AG09319 (cell line): Measurements from ENCODE around the gene DUSP15.

Experiments used
- DNase-seq: peaks from one replicate; pipeline ENCODE4 v3.0.0-alpha.2; 2010; ENCODE audit warnings: low read depth; ENCODE audit errors: extremely low read depth
- CTCF ChIP-seq: IDR thresholded peaks from 2 replicates; pipeline ENCODE4 v1.5.1; 2011; ENCODE audit warnings: low read depth, mild to moderate bottlenecking, inconsistent platforms, low read length, moderate library complexity

Gene DUSP15

GRCh38 chr20:31846793-31847138 lies 23.6 kb downstream of the DUSP15 start:
- no peak for DNase-seq
- no peak for TF ChIP-seq CTCF

DNA sequence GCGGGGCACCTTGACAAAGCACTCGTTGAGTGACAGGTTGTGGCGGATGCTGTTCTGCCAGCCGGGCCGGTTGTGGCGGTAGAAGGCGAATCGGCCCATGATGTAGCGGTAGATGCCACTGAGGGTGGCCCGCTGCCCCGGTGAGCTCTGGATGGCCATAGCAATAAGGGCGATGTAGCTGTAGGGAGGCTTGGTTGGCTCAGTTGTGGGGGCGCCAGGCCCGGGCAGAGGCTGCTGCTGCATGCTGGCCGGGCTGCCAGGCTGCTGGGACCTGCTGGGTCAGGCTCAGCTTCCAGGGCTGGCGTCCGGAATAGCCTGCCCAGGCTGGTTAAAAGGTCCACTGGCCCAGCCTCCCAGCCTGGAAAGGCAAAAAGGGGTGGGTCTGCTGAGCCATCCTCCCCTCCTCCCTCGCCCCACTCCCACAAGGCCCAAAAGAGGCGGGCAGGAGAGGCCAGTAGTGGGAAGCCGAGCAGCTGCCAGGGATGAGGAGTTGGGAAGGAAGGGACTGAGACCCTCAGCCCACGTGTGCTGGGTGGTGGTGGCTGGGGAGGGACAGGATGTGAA lies 24.9 kb downstream of the DUSP15 start, which contains the start of gene FOXS1:
TSS of gene FOXS1 (minus strand) at position 305 of the 564 bp plus-strand sequence. CDS start at position 243, 62 bp downstream.
- no peak for TF ChIP-seq CTCF
- no peak for DNase-seq

DNA sequence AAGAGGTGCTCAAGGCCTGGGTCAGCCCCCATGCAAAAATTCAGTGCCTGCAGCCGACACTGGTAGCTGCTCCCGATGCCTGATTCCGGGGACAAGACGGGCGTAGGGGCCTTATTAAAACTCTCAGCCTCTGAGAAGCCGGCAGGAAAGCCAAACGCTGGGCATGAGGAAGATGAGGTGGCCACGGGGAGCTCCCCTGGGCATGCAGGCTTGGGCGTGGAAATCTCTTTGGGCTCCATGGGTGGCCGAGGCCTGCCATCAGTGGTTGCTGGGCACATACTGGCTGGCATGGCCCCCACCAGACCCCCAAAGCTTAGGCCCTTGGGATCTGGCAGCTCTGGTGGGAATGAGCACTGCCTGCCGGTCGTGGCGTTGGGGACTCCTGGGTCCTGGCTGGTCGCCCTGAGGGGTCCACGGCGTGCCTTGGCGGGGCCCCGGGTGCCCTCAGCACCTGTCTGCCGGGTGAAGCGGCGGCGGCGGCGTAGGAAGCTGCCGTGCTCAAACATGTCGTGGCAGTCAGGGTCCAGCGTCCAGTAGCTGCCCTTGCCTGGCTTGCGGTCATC lies 25.5 kb downstream of the DUSP15 start:
- no peak for DNase-seq
- no peak for TF ChIP-seq CTCF

GRCh38 chr20:31843881-31844280 lies 26.4 kb downstream of the DUSP15 start:
- no peak for DNase-seq
- no peak for TF ChIP-seq CTCF

DNA sequence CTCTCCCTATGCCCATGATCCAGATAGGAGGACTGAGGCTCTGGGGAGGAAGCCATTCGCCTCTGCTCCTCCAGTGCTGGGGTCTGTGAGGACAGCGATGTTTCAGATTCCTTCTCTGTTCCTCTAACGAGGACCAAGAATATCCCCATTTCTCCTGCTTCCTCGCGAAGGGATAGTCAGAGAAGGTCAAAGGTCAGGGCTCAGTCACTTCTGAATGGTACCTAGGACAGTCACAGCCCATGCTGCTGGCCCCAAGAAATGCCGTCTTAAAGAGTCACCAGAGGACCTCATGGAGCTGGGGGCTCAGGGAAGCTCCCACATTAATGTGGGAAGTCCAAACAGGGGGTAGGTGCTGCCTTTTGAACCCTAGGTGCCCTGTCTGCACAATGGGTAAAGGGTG lies 27.0 kb downstream of the DUSP15 start:
- TF ChIP-seq CTCF: no peak
- no peak for DNase-seq

GRCh38 chr20:31842471-31843157 lies 27.7 kb downstream of the DUSP15 start:
- no peak for TF ChIP-seq CTCF
- no peak for DNase-seq

DNA sequence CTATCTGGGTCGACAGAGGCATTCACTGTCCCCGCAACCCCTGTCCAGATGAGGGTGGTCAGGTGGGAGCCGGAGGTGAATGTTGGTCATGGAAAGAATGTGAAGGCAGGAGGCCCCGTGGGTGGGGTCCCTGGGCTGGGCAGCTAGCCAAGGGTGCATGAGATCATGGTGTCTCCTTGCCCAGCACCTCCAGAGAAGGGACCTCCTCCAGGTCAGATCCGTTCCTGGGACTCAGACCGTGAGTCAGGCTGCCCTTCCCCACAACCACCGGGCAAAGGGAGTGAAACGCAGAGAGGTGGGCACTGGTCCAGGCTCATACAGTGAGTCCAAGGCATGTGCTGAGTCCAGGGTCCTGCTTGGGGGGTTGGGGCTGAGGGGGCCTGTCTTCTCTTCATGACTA lies 28.4 kb downstream of the DUSP15 start:
- no peak for TF ChIP-seq CTCF
- no peak for DNase-seq
